GM19452 (cell line): ENCODE measurements around the gene FBXL22.

Experiments used
- ATAC-seq: cut with Tn5 transposase; IDR thresholded peaks from one replicate; pipeline ENCODE4 v1.9.1; 2021; ENCODE audit not compliant: unreplicated experiment

FBXL22 gene

GRCh38 chr15:63593705-63594671 is 3.2 kb upstream of the FBXL22 start:
- no peak for ATAC-seq

GRCh38 chr15:63595065-63595464 is 2.1 kb upstream of the FBXL22 start:
- no peak for ATAC-seq

GRCh38 chr15:63595688-63596087 is 1.5 kb upstream of the FBXL22 start:
- ATAC-seq: no peak

GRCh38 chr15:63596676-63597037 is 530 bp upstream of the FBXL22 start:
- ATAC-seq: no peak

GRCh38 chr15:63597821-63598220 is 634 bp downstream of the FBXL22 start:
- no peak for ATAC-seq

GRCh38 chr15:63598473-63599400 is 1.6 kb downstream of the FBXL22 start:
- no peak for ATAC-seq

GRCh38 chr15:63599401-63600000 is 2.3 kb downstream of the FBXL22 start:
- no peak for ATAC-seq

GRCh38 chr15:63600001-63600615 is 2.9 kb downstream of the FBXL22 start:
- no peak for ATAC-seq

- peak; percentile 73 for ATAC-seq
These were observed 3.4 kb downstream of the FBXL22 start for GRCh38 chr15:63600616-63601025.

GRCh38 chr15:63601026-63601703 is 4.0 kb downstream of the FBXL22 start:
- peak; percentile 17 for ATAC-seq

GRCh38 chr15:63601704-63602185 is 4.6 kb downstream of the FBXL22 start:
- no peak for ATAC-seq

GRCh38 chr15:63602595-63602994 is 5.4 kb downstream of the FBXL22 start:
- no peak for ATAC-seq

- no peak for ATAC-seq
These were observed 6.3 kb downstream of the FBXL22 start for GRCh38 chr15:63603516-63603915.

- ATAC-seq: no peak
These were observed 7.1 kb downstream of the FBXL22 start for GRCh38 chr15:63604281-63604680.

GRCh38 chr15:63605036-63605435 is 7.8 kb downstream of the FBXL22 start:
- no peak for ATAC-seq

GRCh38 chr15:63605816-63606215 is 8.6 kb downstream of the FBXL22 start:
- ATAC-seq: no peak

- ATAC-seq: no peak
These were observed 9.1 kb downstream of the FBXL22 start for GRCh38 chr15:63606308-63606707.

- no peak for ATAC-seq
These were observed 11.8 kb downstream of the FBXL22 start for GRCh38 chr15:63608989-63609388.

- ATAC-seq: no peak
These were observed 12.3 kb downstream of the FBXL22 start for GRCh38 chr15:63609448-63609847.

GRCh38 chr15:63610209-63610841 is 13.1 kb downstream of the FBXL22 start:
- ATAC-seq: peak; percentile 70
